Measurements from ENCODE around the gene THUMPD2.
"Not testable (repeated sequence)": the region's sequence is repeated elsewhere in the genome, so short reads cannot be mapped to it uniquely, and the experiment has no call there.

Gene THUMPD2

GRCh38 chr2:39755466-39755865 lies 23.6 kb downstream of the THUMPD2 start:
- no peak for DNase-seq

GRCh38 chr2:39743269-39743776 lies 35.7 kb downstream of the THUMPD2 start:
- peak; percentile 15 for DNase-seq

GRCh38 chr2:39741871-39742270 lies 37.2 kb downstream of the THUMPD2 start:
- no peak for DNase-seq

- peak; percentile 23 for DNase-seq
Observed at GRCh38 chr2:39739386-39739785, 39.7 kb downstream of the THUMPD2 start.

- no peak for DNase-seq
Observed at GRCh38 chr2:39738936-39739335, 40.1 kb downstream of the THUMPD2 start.

- DNase-seq, result no peak
Observed at GRCh38 chr2:39737661-39738060, 41.4 kb downstream of the THUMPD2 start.

GRCh38 chr2:39736640-39737039 lies 42.4 kb downstream of the THUMPD2 start:
- no peak for DNase-seq

GRCh38 chr2:39735648-39736047 lies 43.4 kb downstream of the THUMPD2 start:
- DNase-seq, result no peak

GRCh38 chr2:39734445-39734844 lies 44.6 kb downstream of the THUMPD2 start:
- DNase-seq, result no peak

- DNase-seq, result no peak
Observed at GRCh38 chr2:39733070-39733674, 45.9 kb downstream of the THUMPD2 start.

GRCh38 chr2:39732482-39732881 lies 46.6 kb downstream of the THUMPD2 start:
- peak; percentile 56 for DNase-seq

- DNase-seq, result no peak
Observed at GRCh38 chr2:39731546-39731945, 47.5 kb downstream of the THUMPD2 start.

GRCh38 chr2:39730685-39731302 lies 48.3 kb downstream of the THUMPD2 start:
- peak; percentile 62 for DNase-seq

GRCh38 chr2:39730276-39730675 lies 48.8 kb downstream of the THUMPD2 start:
- DNase-seq, result no peak

GRCh38 chr2:39728941-39729351 lies 50.1 kb downstream of the THUMPD2 start:
- DNase-seq, result peak; percentile 66

- DNase-seq, result not testable (repeated sequence)
Observed at GRCh38 chr2:39728085-39728484, 51.0 kb downstream of the THUMPD2 start.

GRCh38 chr2:39725401-39725800 lies 53.7 kb downstream of the THUMPD2 start:
- no peak for DNase-seq

- DNase-seq, result no peak
Observed at GRCh38 chr2:39724828-39725144, 54.3 kb downstream of the THUMPD2 start.

- DNase-seq, result no peak
Observed at GRCh38 chr2:39723946-39724827, 54.9 kb downstream of the THUMPD2 start.

- no peak for DNase-seq
Observed at GRCh38 chr2:39723497-39723896, 55.6 kb downstream of the THUMPD2 start.

- DNase-seq, result no peak
Observed at GRCh38 chr2:39720970-39721369, 58.1 kb downstream of the THUMPD2 start.

- no peak for DNase-seq
Observed at GRCh38 chr2:39719317-39719716, 59.7 kb downstream of the THUMPD2 start.

GRCh38 chr2:39718483-39718882 lies 60.6 kb downstream of the THUMPD2 start:
- DNase-seq, result no peak

- DNase-seq, result no peak
Observed at GRCh38 chr2:39717067-39717466, 62.0 kb downstream of the THUMPD2 start.
